GM12878 (cell line): Measurements from ENCODE around the gene ARL15. TPM values are rescaled to one million over a fixed set of nuclear protein-coding genes. Genes with fewer than 3 reads are reported as not detected.

ENCODE experiments used
- ATAC-seq: fragments of 200-7000 bp; cut with Tn5 transposase; 3 replicates; pipeline ENCODE4 v1.9.1; 2020; ENCODE audit warnings: mild to moderate bottlenecking, moderate library complexity
- BruUV-seq: library from RNA; stranded (reverse); fragments of 400-500 nt; replicated peaks from 2 replicates; lab custom pipeline; 2021; lab: Mats Ljungman, UMichigan
- CTCF ChIA-PET: fragments of 300-600 bp; sonication (Branson Sonifier 250); formaldehyde crosslinking; extraction: SDS; loops from one replicate; lab custom pipeline; 2021; ENCODE audit warnings: inconsistent platforms; lab: Yijun Ruan, JAX
- POLR2A ChIA-PET: fragments of 350-600 bp; formaldehyde crosslinking; extraction: SDS; loops from one replicate; lab custom pipeline; 2021; ENCODE audit warnings: inconsistent platforms; lab: Charles Lee
- RAD21 ChIA-PET: fragments of 300-600 bp; sonication (Branson Sonifier 250); formaldehyde crosslinking; loops from one replicate; lab custom pipeline; 2023; ENCODE audit warnings: antibody characterized with exemption; ENCODE audit not compliant: unreplicated experiment; lab: Charles Lee
- SMC1A ChIA-PET: fragments of 300-600 bp; sonication (Branson Sonifier 250); formaldehyde crosslinking; loops from one replicate; lab custom pipeline; 2023; ENCODE audit not compliant: unreplicated experiment, uncharacterized antibody; lab: Charles Lee
- DNase-seq: peaks from one replicate; pipeline ENCODE4 v3.0.0-alpha.2; 2011; ENCODE audit warnings: low read depth, low spot score
- FAIRE-seq: peaks from 3 replicates; lab custom pipeline; 2011; peaks lifted over from hg19 to GRCh38; lab: Jason Lieb, UNC
- H2AFZ ChIP-seq: 2 replicates; pipeline ENCODE4 v1.6.0; 2011; ENCODE audit warnings: low read depth, low read length, control low read depth; ENCODE audit not compliant: control insufficient read depth
- H3K27ac ChIP-seq: 2 replicates; pipeline ENCODE4 v1.5.1; 2011; ENCODE audit warnings: control low read depth; ENCODE audit not compliant: control insufficient read depth, insufficient read depth
- H3K27me3 ChIP-seq, 2 experiments: replicated peaks in 1 of 2; 2 replicates each; pipeline versions ENCODE4 v1.6.0 to v1.6.1; 2011; ENCODE audit warnings: low read length in 1 of 2; ENCODE audit not compliant: control insufficient read depth in 2 of 2, insufficient read depth in 2 of 2
- H3K36me3 ChIP-seq, 2 experiments: 2 replicates each; pipeline ENCODE4 v1.5.1; 2011; ENCODE audit warnings: low read length in 1 of 2; ENCODE audit not compliant: control insufficient read depth in 2 of 2, insufficient read depth in 2 of 2
- H3K4me1 ChIP-seq: 2 replicates; pipeline ENCODE4 v1.6.1; 2011; ENCODE audit warnings: mild to moderate bottlenecking, low read length, moderate library complexity, mixed read lengths; ENCODE audit not compliant: control insufficient read depth, insufficient read depth
- H3K4me2 ChIP-seq: 2 replicates; pipeline ENCODE4 v1.6.0; 2011; ENCODE audit warnings: control low read depth; ENCODE audit not compliant: control insufficient read depth, insufficient read depth
- H3K4me3 ChIP-seq: fragments of 200-600 bp; sonication (generic); 2 replicates; pipeline ENCODE4 v1.5.1; 2016
- H3K79me2 ChIP-seq: 2 replicates; pipeline ENCODE4 v1.6.0; 2011; ENCODE audit warnings: low read length; ENCODE audit not compliant: control insufficient read depth, insufficient read depth
- H3K9ac ChIP-seq: 2 replicates; pipeline ENCODE4 v1.8.0; 2011; ENCODE audit warnings: low read length, control low read depth, mixed read lengths; ENCODE audit not compliant: control insufficient read depth, insufficient read depth
- H3K9me3 ChIP-seq: replicated peaks from 3 replicates; pipeline ENCODE4 v1.5.1; 2011; ENCODE audit warnings: mild to moderate bottlenecking, low read length; ENCODE audit not compliant: control insufficient read depth, insufficient read depth
- H4K20me1 ChIP-seq: 2 replicates; pipeline ENCODE4 v1.6.0; 2011; ENCODE audit not compliant: control insufficient read depth, insufficient read depth
- BRCA1 ChIP-seq: IDR thresholded peaks from 2 replicates; pipeline ENCODE4 v1.6.1; 2011; ENCODE audit warnings: low read depth, low read length, improper control_type of control experiment
- CBX5 ChIP-seq: sonication (generic); IDR thresholded peaks from 2 replicates; pipeline ENCODE4 v1.6.1; 2016; ENCODE audit warnings: low read depth, moderate library complexity, mild to moderate bottlenecking, inconsistent platforms
- ESRRA ChIP-seq: IDR thresholded peaks from 2 replicates; pipeline ENCODE4 v1.6.1; 2012; ENCODE audit warnings: mild to moderate bottlenecking, low read length, improper control_type of control experiment
- FOXK2 ChIP-seq: fragments of 450-650 bp; IDR thresholded peaks from 2 replicates; pipeline ENCODE4 v1.6.1; 2017; ENCODE audit warnings: mild to moderate bottlenecking, moderate library complexity
- HDGF ChIP-seq: fragments of 450-650 bp; IDR thresholded peaks from 2 replicates; pipeline ENCODE4 v1.6.1; 2016; ENCODE audit warnings: antibody characterized with exemption
- IKZF1 ChIP-seq: fragments of 450-650 bp; conservative IDR thresholded peaks from 2 replicates; pipeline ENCODE4 v1.6.1; 2017; ENCODE audit warnings: antibody characterized with exemption, mild to moderate bottlenecking
- JUND ChIP-seq: IDR thresholded peaks from 2 replicates; pipeline ENCODE4 v1.6.1; 2012; ENCODE audit warnings: low read depth, mild to moderate bottlenecking, low read length, improper control_type of control experiment, moderate library complexity
- NFIC ChIP-seq: IDR thresholded peaks from 2 replicates; pipeline ENCODE4 v1.6.1; 2012; ENCODE audit warnings: low read depth, mild to moderate bottlenecking, inconsistent platforms, low read length, moderate library complexity
- NRF1 ChIP-seq: conservative IDR thresholded peaks from 2 replicates; pipeline ENCODE4 v1.6.1; 2011; ENCODE audit warnings: mild to moderate bottlenecking, low read depth, low read length, improper control_type of control experiment
- POLR2AphosphoS5 ChIP-seq: IDR thresholded peaks from 2 replicates; pipeline ENCODE4 v1.6.1; 2011; ENCODE audit warnings: mild to moderate bottlenecking, low read length, inconsistent platforms
- RFX5 ChIP-seq: IDR thresholded peaks from 2 replicates; pipeline ENCODE4 v1.6.1; 2011; ENCODE audit warnings: low read depth, low read length, improper control_type of control experiment
- TCF3 ChIP-seq: IDR thresholded peaks from 2 replicates; pipeline ENCODE4 v1.6.1; 2012; ENCODE audit warnings: low read depth, mild to moderate bottlenecking, low read length, borderline replicate concordance; ENCODE audit not compliant: insufficient read depth
- ZNF24 ChIP-seq: fragments of 450-650 bp; IDR thresholded peaks from 2 replicates; pipeline ENCODE4 v1.6.1; 2017; ENCODE audit warnings: antibody characterized with exemption, mild to moderate bottlenecking
- WGBS: methylation state at CpG from one replicate; pipeline ENCODE4 v1.1.6; 2016; ENCODE audit warnings: low lambda C conversion rate; ENCODE audit not compliant: insufficient replicate concordance, insufficient coverage; ENCODE audit errors: missing lambda C conversion rate; 5-methylcytosine and 5-hydroxymethylcytosine counted together
- in situ Hi-C: fragments of 300-500 bp; cut with MboI; formaldehyde crosslinking; loops from 9 replicates; pipeline ENCODE4 v1.14.3; 2018; ENCODE audit warnings: mixed read lengths
- intact Hi-C: fragments of 100-400 bp; cut with micrococcal nuclease; formaldehyde crosslinking; loops from one replicate; pipeline ENCODE4 v1.14.2; 2022; ENCODE audit not compliant: unreplicated experiment
- polyA plus RNA-seq, 11 experiments: library from polyadenylated mRNA; depleted of rRNA in 4 of 11; unstranded in 6 of 11; stranded (reverse) in 5 of 11; fragments of >200 nt; fragmentation: Nextera tagmentation in 4 of 11; fragmentation: Illumina TruSeq in 1 of 11; extraction: Ambion mirVana in 4 of 11; extraction: Trizol in 1 of 11; gene quantifications; 1 replicate in 1 of 11; 2 replicates in 10 of 11; pipeline versions ENCODE4 v1.2.1 to v1.2.3, GENCODE V29; 2011 to 2016; ENCODE audit warnings: inconsistent platforms in 2 of 11, missing spikeins in 2 of 11, low read depth in 1 of 11
- total RNA-seq, 4 experiments: library from RNA; depleted of rRNA in 3 of 4; stranded (reverse); fragments of >200 nt in 3 of 4; fragmentation: Illumina TruSeq in 1 of 4; extraction: Trizol in 1 of 4; gene quantifications; 2 replicates each; pipeline versions ENCODE4 v1.2.1 to v1.2.3, GENCODE V29; 2013 to 2021
- TF ChIP-seq, protein P1 (sequence below): fragments of 450-650 bp; IDR thresholded peaks from 2 replicates; pipeline ENCODE4 v1.6.1; 2016; ENCODE audit warnings: mild to moderate bottlenecking
- TF ChIP-seq, protein P2 (sequence below): fragments of 450-650 bp; IDR thresholded peaks from 2 replicates; pipeline ENCODE4 v1.6.1; 2017; ENCODE audit warnings: borderline replicate concordance
- TF ChIP-seq, protein P3 (sequence below), 3 experiments: IDR thresholded peaks in 2 of 3; conservative IDR thresholded peaks in 1 of 3; 2 replicates each; pipeline ENCODE4 v1.5.1; 2011; ENCODE audit warnings: low read depth in 3 of 3, low read length in 3 of 3, mild to moderate bottlenecking in 3 of 3, control low read depth in 2 of 3, moderate library complexity in 2 of 3, inconsistent platforms in 1 of 3, mixed read lengths in 1 of 3; ENCODE audit not compliant: control insufficient read depth in 2 of 3, insufficient read depth in 1 of 3; ENCODE audit errors: extremely low read depth in 1 of 3

The ARL15 gene
- total and polyA plus RNA-seq, 10 of the 15 experiments (the other 5 are each of a cell fraction or from before 2014, with no cell fraction given) = 3.6 to 11.0 (median 7.7) TPM

DNA sequence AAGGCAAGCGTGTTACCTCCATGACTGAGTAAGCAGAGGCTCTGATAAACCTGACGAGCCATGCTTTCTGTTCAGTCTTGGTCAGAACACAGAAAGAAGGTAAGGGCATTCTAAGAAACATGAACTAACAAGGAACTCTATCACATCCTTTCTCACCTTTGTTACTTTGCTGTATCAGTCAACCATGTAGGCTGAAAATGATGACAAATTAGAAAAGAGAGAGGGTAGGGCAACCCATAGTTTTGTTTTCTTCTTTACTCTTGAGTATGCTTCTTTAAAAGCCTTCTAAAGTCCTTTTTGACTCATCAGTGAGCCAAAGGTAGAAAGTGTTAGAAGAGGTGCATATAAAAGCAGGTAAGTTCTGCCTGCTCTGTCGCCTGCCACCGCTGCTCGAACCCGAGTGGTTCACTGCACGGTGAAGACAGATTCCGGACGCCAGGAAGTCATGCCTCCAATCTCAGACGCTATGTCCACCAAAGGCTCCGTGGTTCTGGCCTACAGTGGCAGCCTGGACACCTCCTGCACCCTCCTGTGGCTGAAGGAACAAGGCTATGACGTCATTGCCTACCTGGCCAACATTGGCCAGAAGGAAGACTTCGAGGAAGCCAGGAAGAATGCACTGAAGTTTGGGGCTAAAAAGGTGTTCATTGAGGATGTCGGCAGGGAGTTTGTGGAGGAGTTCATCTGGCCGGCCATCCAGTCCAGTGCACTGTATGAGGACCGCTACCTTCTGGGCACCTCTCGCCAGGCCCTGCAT is 451.5 kb downstream of the ARL15 start:
- H3K27me3 ChIP-seq = no peaks in the 10 kb centered on the region
- POLR2A ChIA-PET = no interaction called here
- H2AFZ ChIP-seq = no peak overlapping the region
- no peak for DNase-seq
- WGBS = 45% methylated on average over 17 of the region's 17 CpGs
- H4K20me1 ChIP-seq = no peaks in the 10 kb centered on the region
- TF ChIP-seq, protein P1, sequence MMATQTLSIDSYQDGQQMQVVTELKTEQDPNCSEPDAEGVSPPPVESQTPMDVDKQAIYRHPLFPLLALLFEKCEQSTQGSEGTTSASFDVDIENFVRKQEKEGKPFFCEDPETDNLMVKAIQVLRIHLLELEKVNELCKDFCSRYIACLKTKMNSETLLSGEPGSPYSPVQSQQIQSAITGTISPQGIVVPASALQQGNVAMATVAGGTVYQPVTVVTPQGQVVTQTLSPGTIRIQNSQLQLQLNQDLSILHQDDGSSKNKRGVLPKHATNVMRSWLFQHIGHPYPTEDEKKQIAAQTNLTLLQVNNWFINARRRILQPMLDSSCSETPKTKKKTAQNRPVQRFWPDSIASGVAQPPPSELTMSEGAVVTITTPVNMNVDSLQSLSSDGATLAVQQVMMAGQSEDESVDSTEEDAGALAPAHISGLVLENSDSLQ = no peak
- TF ChIP-seq, protein P2, sequence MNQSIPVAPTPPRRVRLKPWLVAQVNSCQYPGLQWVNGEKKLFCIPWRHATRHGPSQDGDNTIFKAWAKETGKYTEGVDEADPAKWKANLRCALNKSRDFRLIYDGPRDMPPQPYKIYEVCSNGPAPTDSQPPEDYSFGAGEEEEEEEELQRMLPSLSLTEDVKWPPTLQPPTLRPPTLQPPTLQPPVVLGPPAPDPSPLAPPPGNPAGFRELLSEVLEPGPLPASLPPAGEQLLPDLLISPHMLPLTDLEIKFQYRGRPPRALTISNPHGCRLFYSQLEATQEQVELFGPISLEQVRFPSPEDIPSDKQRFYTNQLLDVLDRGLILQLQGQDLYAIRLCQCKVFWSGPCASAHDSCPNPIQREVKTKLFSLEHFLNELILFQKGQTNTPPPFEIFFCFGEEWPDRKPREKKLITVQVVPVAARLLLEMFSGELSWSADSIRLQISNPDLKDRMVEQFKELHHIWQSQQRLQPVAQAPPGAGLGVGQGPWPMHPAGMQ = no peak
- no peak for TF ChIP-seq FOXK2
- TF ChIP-seq RFX5 = no peak
- TF ChIP-seq POLR2AphosphoS5 = no peak
- no peak for TF ChIP-seq JUND
- TF ChIP-seq IKZF1 = no peak
- no peak for TF ChIP-seq CBX5
- TF ChIP-seq BRCA1 = no peak
- TF ChIP-seq, protein P3, sequence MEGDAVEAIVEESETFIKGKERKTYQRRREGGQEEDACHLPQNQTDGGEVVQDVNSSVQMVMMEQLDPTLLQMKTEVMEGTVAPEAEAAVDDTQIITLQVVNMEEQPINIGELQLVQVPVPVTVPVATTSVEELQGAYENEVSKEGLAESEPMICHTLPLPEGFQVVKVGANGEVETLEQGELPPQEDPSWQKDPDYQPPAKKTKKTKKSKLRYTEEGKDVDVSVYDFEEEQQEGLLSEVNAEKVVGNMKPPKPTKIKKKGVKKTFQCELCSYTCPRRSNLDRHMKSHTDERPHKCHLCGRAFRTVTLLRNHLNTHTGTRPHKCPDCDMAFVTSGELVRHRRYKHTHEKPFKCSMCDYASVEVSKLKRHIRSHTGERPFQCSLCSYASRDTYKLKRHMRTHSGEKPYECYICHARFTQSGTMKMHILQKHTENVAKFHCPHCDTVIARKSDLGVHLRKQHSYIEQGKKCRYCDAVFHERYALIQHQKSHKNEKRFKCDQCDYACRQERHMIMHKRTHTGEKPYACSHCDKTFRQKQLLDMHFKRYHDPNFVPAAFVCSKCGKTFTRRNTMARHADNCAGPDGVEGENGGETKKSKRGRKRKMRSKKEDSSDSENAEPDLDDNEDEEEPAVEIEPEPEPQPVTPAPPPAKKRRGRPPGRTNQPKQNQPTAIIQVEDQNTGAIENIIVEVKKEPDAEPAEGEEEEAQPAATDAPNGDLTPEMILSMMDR (IDR thresholded peaks at IDR 0.05 in 2 of 3, conservative IDR thresholded peaks at IDR 0.05 in 1 of 3; ENCODE audit: control insufficient read depth in 2 of 3, extremely low read depth in 1 of 3, insufficient read depth in 1 of 3, low read depth in 3 of 3, low read length in 3 of 3) = no peak
- TF ChIP-seq TCF3 = no peak
- no peak for TF ChIP-seq ZNF24
- no peak for TF ChIP-seq HDGF
- TF ChIP-seq ESRRA = no peak
- TF ChIP-seq NRF1 = no peak
- TF ChIP-seq NFIC = no peak
- TF ChIP-seq, all 136 proteins: peak for 0
- ATAC-seq = no peak
- Histone ChIP-seq H3K36me3 (no peaks in the 10 kb centered on the region), H3K4me2 (no peak overlapping the region), H3K79me2 (no peaks in the 10 kb centered on the region), H3K4me3 (no peak overlapping the region), H3K27ac (no peak overlapping the region), H3K9me3 (no peaks in the 10 kb centered on the region; the same call in 2 of the 3 replicates), H3K9ac (no peak overlapping the region), H3K4me1 (no peaks in the 10 kb centered on the region)
- no TSS peak for BruUV-seq
- no peak for FAIRE-seq
- intact Hi-C loops (no loop called here), in situ Hi-C loops (no loop called here)
- ChIA-PET RAD21 (no interaction called here), CTCF (no interaction called here), SMC1A (no interaction called here)
